Stimulated activated CD8-positive, alpha-beta memory T cell treated with anti-CD3 and anti-CD28 coated beads, Interleukin-12 subunit alpha, Interleukin-12 subunit beta, amount 100 ng/mL, for 1 hour (primary cell): ENCODE measurements around the gene SYNE3.

Experiments used
- DNase-seq: peaks from one replicate; pipeline ENCODE4 v3.0.0-alpha.2; 2020; ENCODE audit warnings: low read depth

Gene SYNE3

GRCh38 chr14:95541346-95541745, 24.9 kb upstream of the SYNE3 start:
- no peak for DNase-seq

DNA sequence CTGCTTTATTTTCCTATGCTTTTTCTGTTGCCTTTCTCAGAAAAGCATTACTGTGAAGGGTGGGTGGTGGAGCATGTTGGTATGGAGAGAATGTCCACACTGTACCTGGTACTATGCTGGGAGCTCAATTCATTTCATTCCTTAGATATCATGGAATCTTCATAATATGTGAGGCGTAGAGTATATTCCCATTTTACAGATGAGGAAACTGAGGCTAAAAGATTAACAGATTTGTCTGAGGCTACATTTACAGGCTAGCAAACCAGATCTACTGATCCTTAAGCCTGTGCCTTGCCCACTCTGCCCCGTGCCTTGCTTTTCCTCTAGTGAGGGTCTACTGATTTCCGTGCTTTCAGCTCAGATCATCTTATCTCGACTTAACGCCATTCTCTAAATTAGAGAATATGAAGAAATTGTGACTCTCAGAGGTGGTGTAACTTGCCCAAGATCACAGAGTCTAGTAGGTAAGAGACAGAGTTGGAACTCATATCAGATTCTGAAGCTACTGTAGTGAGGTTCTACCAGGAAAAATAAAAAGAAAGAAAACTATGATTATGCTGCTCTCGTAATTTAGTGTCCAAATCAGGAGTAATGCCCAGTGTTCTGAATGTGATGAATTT, 23.9 kb upstream of the SYNE3 start:
- DNase-seq = no peak

DNA sequence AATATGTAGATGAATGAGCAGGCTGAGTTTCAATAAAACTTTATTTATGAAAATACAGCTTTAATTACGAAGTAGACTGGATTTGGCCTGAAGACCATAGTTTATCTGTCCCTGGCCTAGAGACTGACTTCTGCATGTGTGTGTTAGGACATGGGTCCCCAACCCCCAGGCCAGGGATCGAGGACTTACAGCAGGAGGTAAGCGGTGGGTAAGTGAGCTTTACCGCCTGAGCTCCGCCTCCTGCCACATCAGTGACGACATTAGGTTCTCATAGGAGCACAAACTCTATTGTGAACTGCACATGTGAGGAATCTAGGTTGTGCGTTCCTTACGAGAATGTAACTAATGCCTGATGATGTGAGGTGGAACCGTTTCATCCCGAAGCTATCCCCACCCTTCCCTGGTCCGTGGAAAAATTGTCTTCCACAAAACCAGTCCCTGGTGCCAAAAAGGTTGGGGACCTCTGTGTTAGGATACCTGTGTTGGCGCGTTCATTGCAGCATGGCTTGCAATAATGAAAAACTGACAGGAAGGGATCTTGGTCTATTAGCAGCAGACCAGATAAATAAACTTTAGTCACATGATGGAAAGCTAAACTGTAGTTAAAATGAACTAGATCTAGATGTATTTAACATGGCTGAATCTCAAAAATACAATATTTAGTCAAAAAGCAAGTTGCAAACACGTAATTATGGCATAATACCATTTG, 22.5 kb upstream of the SYNE3 start:
- no peak for DNase-seq

GRCh38 chr14:95537298-95538089, 21.0 kb upstream of the SYNE3 start:
- no peak for DNase-seq

- no peak for DNase-seq
These were observed 20.2 kb upstream of the SYNE3 start for GRCh38 chr14:95536671-95537070.

DNA sequence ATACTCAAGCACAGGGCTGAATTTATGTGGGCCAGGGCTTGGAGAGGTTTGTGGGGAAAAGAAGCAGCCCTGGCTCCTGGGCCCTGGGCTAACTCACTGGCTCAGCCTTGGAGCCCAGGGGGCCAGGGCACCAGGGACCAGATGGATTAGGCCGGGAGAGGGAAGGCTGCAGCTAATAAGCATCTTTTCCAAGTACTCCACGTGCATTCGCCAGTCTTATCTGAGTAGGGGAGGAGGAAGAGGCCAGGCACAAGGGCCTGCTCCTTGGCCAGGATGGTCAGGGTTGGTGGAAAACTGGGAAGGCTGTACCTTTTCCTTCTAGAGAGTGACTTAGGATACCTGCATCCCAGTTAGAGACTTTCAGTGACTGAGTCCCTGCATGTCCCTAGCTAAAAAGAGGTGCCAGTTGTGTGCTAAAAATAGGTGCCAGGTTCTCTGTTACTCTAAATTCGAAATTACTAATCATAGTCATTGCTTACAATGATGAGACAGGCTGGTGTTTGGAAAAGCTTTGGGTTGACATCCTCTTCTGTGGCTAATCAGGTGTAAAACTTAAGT, 19.7 kb upstream of the SYNE3 start:
- no peak for DNase-seq

DNA sequence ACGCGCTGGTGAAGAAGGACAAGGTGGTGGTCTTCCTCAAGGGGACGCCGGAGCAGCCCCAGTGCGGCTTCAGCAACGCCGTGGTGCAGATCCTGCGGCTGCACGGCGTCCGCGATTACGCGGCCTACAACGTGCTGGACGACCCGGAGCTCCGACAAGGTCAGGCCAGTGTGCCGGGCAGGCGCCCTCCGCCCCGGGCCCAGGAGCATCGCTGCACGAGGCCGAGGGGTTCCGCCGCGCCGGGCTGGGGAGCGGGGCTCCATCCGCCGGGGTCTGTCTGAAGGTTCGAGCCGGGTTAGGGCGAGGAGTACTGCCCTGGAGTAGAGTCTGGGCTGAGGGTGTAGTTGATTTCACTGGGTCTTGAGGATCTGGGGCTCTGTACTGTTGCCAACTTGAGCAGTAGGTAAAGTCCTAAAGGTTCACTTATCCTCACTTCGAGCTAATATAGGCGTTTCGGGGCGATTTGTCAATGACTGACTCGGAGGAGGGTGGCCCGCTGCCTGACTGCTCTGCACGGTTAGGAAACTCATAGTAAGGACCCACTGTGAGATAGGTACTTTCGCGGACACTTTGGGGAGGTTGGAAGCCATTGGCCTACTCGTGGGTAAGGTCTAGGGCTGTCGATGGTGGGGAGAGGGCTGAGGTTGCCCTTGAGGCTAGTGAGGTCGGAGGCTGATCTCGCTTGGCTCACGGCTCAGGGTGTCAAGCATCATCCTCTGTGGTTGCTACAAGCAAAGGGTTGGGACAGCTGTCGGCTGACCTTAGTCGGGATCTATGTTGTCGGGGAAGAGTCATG, 19.0 kb upstream of the SYNE3 start:
- DNase-seq = no peak

- DNase-seq = peak; percentile 96
These were observed 18.1 kb upstream of the SYNE3 start, which contains the start of gene GLRX5 for GRCh38 chr14:95534299-95535225. GLRX5 (plus strand) TSS chr14:95535050; CDS start chr14:95535090, 40 bp downstream.

GRCh38 chr14:95533822-95534221, 17.4 kb upstream of the SYNE3 start:
- no peak for DNase-seq

GRCh38 chr14:95533391-95533821, 17.0 kb upstream of the SYNE3 start:
- DNase-seq = no peak

GRCh38 chr14:95531969-95532368, 15.5 kb upstream of the SYNE3 start:
- DNase-seq = no peak

DNA sequence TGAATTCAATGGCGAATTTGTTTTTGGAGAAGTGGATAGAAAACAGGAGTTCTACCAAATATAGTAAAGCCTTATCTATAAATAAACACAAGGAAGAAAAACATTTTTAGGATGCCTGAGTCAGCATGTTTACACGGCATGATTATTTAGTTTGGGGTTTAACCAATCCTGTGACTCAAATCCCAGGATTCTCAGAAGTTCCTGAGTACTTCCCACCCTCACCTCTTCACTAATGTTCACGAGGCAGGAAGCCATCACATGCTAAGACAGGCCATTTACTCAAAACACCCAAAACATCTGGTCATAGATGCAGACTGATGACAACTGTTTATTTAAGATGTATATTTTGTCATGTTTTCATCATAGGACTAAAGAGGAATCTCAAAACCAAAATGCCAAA, 15.0 kb upstream of the SYNE3 start:
- DNase-seq = no peak

- no peak for DNase-seq
These were observed 14.2 kb upstream of the SYNE3 start for GRCh38 chr14:95530473-95531276.

- DNase-seq = no peak
These were observed 12.8 kb upstream of the SYNE3 start for GRCh38 chr14:95529216-95529615.

DNA sequence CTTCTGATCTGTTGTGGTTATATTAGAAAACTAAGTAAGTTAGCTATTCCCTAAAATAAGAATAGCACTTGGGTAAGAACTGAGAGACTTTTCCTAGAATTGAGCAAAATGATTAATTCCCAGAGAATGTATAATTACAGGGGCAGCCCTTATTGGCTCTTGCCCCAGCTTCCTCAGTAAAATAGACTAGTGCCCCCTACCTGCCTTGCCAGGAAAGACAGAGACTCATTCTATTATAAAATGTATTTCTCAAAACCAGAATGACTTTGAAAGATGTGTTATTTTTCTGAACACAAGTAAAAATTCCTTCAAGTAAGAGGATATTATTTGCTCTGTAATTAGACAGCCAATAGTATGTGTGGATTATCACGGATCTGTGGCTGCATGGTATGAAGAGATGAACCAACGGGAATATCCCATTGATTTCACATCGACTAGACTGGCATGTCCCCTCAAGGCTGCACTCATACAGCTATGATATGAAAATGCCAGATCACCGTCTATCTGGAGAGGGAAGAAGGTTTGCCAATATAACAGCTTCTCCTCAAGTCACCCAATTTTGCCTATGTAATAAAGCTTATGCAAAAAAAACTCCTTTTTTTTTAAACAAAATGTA, 11.0 kb upstream of the SYNE3 start:
- no peak for DNase-seq

DNA sequence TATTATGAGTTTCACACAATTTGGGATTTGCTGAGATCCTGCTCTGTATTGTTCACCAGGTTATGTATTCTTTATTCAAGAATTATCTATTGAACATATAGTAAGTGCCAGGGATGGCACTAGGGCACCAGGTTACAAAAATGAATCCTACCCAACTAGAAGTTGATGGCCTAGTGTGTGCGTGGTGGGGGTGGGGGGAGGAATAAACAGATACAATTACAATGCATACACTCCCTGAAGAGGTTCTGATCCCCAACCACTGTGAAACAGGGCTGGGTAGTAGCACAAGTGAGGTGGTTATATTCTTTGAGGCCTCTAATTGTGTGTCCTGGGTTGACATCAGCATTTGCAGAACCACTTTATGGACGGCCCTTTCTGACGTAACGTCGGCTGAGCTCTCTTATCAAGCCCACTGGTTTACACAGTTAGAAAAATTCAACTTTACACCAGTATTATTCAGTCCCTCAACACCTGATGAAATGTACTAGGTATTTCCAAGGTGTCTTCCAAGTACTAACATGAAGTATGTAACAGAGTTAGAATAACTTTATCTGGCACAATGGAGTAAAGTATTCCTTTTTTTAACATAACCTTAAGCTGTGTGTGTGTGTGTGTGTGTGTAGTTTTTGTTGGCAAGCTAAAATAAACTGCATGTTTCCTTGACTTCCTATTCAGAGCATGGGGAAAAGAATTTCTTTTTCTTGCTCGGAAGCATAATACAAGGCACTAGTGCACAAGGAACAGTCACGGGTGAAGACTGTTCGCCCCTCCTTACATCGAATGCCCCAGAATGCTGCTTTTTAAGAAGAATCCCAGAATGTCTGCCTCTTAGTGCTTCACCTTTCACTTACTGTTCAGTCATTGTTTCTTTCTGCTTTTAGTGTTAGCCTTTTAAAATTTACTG, 10.3 kb upstream of the SYNE3 start:
- no peak for DNase-seq

- DNase-seq = no peak
These were observed 9.5 kb upstream of the SYNE3 start for GRCh38 chr14:95525999-95526398.
